RPMI7951 (cell line): ENCODE measurements around the gene BRINP1. TPM values are rescaled to one million over a fixed set of nuclear protein-coding genes. Genes with fewer than 3 reads are reported as not detected.

Experiments
- DNase-seq: peaks from one replicate; pipeline ENCODE4 v3.0.0-alpha.2; 2012; ENCODE audit warnings: low read depth
- total RNA-seq: library from RNA; depleted of rRNA; stranded (reverse); fragments of >200 nt; shearing (Covaris generic); gene quantifications from 2 replicates; pipeline ENCODE4 v1.2.3, GENCODE V29; 2014

BRINP1 gene
- total RNA-seq, 1 experiment from 2014 or later: 0.24 TPM

DNA sequence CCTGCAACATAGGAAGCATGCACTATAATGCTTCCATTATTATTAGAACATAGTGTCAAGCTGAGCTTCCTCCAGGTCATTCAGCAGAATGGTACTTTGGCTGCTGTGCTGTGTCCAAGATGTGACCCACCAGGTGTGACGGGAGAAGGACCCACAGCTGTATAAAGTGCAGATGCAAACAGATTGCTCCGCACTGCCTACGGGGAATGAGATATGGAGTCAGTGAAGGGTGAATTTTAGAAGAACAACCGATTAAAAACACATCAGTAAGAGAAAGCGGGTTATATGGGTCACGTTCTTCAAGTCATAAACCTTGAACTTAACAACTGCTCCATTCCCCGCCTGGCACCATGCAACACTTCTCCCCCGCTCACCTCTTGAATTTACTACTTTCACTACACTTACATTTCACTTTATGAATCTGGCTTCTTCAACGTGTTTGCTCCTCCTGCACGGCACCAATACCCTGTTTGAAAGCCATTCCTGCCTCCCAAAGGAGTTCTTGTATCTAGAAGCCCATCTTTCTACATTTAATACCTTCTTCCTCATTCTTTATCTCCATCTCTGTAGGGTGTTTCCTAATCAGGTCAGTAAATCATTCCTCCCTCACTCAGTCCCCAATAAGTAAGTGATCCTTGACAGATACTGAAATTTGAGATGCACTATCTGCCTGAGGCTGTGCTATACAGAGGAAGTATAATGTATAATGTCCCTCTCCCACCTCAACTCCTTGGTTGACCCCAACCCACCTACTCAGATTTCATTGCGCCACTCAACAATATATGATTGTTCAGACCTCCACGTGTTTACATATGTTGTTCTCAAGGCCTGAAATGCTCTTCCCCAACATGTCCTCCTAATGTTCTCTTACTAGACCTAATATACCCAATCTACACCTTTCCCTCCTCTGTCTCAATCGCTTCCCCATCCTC lies 25.9 kb downstream of the BRINP1 start:
- DNase-seq: no peak

DNA sequence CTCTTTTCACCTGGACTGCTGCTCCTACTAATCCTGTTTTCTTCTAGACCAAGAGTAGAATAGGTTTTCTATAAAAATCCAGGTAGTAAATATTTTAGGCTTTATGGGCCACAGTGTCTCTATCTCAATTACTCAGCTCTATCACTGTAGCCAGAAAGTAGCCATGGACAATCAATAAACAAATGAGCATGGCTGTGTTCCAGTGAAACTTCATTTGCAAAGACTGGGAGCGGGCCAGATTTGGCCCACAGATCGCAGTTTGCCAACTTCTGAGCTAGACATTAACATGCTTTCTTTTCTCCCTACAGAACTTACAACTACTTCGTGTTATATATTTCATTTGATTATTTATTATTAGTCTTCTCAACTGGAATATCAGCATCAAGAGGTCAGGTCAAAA lies 30.2 kb downstream of the BRINP1 start:
- no peak for DNase-seq

DNA sequence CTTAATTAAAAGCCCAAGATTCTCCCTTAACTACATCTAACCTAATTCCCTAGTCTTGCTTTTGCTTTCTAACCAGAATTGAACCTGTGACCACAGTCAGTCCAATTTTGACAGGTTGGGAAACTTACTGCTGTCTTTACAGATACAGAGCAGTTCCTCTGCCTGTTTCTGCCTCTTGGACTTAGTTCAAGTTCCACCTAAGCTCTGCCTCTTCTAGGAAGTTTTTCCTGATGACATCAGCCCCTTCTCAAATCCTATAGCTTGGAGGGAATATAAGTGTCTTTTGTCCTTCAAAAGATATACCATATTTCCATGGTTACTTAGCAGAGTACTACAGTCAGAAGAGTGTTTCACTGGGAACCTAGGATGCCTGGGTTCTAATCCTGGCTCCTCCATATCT lies 31.7 kb downstream of the BRINP1 start:
- DNase-seq: no peak

DNA sequence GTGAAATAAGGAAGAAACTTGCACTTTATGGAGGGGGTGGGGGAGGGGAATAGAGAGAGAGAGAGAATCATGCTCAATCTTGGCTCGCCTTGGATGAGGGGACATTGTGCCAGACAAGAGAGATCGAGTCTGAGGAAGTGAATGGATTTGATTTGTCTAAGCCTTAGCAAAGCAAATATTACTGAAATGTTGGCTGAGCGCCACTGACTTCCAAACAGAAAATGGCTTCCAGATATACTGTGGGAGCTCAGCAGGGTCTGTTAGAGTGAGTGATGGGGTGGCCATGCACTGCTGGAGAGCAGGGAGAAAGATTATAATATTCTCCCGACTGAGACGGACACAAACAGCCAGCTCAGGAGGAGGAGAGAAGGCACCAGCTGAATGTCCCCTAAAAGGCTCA lies 34.5 kb downstream of the BRINP1 start:
- no peak for DNase-seq

DNA sequence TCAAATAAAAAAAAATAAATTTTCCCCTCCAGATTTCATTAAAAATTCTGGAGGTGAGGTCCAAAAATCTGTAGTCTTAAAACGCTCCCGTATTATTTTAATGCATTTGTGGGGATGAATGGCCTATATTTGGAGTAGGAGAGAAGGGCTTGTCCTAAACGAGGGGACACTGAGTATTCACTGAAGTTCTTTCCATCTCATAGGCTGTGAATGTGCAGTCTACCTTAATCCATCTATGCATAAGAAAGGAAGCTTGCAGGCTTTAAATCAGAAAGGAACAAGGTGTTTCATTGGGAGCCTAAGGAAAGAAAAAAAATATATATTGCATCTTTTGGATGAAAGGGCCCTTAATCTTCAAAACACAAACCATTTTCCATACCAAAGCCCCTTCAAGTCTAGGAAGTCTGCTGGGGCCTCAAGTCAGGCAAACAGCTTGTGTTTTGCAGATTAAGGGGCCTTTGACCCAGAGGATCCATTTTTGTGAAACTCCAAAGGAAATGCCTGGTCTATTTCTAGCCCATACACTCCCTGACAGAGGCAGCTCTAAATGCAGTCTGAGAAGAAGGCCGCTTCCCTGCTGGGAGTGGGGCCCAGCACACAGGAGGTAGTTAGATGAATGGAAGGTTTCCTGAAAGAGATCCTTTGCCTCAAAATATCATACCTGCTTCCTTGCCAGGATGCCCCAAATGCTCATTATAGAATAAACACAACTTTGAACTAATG lies 35.6 kb downstream of the BRINP1 start:
- DNase-seq: no peak

DNA sequence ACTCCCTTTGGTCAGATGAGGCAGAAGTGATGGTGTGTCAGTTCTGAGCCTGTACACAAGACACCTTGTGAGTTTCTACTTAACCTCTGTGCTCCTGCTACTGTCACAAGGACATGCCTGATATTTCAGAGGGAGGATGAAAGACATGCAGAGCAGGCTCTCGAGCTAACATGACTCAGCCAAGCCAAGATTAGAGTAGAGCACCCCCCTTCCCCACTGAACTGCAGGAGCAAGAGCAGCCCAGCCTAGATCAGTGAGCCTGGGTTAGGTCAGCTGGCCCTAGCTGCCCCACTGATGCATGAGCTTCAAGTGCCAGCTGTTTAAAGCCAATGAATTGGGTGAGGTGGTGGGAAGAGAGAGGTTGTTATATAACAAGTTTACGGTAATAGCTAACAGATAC lies 36.7 kb downstream of the BRINP1 start:
- no peak for DNase-seq

DNA sequence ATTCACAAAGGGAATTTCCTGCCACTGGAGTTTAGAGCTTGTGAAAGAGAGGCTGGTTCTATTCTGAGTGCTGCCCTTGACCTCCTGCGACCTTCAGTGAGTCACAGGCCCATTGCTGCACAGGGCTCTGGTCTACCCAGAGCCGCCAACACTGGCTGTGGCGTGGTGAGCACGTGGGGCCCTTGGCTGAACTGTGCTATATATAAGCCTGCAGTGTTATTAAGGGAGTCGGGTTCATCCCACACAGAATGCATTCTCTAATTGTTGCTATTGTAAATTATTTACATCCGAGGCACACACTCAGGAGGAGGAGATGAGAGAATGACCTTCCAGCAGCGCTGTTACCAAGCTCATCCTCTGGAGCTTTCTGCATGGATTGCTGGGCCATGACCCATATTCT lies 47.1 kb downstream of the BRINP1 start:
- DNase-seq: peak; percentile 42

DNA sequence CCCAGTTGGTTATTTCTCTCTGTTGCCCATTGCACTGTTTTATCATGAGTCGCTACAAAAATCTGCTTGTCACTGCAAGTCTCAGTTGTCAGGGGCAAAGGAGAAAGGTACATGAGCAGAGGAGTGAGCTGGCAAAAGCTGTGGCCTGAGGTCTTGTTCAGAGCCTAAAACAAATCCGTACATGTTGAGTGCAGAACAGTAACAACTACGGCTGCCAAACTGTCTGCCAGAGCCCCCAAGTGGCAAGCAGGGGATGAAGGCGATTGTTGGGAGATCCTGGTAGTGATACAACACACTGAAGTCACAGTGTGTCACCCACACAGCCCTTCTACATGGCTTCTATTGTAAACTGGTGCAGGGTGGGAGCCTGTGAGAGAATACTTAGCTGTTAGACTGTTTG lies 50.9 kb downstream of the BRINP1 start:
- DNase-seq: no peak

DNA sequence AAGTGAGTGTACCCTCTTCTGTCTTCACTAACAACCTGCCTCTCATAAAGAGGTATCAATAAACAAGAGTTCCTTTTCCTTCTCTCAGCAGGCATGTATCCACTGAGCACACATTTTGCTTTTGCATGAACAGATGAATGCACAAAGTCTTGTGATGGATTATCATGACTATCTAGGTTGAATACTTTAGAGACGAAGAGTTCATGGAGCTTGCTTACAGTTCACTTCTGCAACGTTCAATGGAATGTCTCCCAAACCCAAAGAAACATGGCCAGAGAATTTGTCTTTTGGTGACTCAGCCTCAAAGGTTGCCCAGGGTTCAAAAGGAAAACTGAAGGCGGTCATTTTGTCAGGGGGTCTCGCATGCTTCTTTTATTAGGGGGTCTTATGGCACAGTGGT lies 55.4 kb downstream of the BRINP1 start:
- DNase-seq: no peak

DNA sequence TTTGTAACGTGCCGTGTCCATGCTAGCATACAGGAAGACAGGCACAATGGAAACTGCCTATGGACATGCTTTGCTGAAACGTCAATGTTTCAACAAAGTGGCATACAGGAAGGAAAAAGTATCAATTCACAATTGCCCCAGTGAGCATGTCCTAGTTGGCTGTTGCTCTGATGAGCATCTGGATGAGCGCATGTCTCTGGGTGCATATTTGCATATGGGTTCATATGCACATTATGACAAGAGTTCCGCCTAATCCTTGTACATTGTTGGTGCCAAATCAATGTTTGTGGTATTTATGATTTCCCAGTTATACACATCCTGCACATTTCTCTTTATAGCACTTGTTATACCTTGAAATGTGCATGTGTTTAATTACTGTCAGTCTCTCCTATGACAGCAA lies 58.5 kb downstream of the BRINP1 start:
- DNase-seq: no peak

DNA sequence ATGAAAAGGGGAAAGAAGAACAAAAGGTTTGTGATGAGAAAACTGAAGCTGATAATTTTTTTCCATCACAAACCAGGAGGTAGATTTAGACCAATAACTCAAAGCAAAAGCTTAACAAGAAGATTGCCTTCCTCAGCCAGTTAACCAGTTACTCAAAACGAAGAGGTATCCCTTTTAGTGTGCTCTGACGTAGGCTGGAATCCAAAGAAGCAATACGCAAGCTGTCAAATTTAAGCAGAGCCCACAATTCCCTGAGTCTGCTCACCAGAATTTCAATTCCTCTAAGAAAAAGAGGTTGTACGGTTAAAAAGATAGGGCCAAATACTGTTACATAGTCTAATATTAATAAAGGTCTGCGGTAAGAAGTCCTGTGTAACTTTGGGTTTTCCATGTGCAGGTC lies 61.8 kb downstream of the BRINP1 start:
- DNase-seq: no peak

DNA sequence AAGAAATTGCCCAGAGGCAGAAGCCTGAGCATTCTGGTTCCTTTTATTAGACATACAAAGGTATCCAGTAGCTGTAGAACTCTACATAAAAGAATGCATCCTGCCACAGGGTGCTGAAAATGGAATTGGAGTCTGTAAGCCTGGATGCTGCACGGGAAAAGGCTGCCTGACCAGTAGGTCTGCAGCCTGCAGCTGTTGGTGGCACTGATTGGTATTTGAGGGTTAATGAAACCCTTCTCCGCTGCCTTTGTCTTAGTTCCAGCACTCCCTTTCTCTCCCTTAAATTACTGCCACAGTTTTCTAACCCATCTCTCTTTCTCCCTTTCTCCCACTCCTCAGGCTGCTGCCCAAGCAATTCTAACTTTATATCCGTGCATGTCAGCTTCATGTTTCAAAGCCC lies 64.7 kb downstream of the BRINP1 start:
- no peak for DNase-seq

DNA sequence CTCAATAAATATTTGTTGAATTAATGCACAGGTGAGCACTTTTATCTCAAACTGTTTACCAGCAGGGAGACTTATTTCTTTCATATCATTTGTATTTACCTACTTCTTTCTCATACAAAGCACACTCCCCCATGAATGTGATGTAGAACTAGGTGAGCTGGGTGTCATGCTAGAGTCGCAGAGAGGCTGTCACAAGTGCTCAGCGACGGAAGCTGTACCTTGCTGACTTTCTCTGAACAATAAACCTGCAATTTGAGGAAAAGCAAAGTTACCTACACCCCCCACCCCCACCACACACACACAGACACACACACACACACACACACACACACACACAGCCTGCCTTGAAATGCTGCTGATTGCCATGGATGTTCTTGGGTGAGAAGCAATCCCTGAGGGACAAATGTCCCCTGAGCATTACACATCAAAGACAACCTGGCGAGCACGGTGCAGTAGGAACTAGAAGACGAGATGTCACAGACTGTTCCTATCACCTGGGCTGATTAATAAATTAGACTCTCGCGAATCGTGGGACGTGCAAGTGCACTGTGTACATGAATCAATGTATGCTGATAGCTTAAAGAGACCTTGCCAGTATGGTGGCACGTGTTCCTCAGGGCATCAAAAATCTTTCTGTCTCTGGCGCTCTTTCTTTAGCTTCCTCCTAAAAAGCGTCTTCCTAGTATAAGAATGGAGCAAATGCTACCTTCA lies 66.1 kb downstream of the BRINP1 start:
- no peak for DNase-seq

DNA sequence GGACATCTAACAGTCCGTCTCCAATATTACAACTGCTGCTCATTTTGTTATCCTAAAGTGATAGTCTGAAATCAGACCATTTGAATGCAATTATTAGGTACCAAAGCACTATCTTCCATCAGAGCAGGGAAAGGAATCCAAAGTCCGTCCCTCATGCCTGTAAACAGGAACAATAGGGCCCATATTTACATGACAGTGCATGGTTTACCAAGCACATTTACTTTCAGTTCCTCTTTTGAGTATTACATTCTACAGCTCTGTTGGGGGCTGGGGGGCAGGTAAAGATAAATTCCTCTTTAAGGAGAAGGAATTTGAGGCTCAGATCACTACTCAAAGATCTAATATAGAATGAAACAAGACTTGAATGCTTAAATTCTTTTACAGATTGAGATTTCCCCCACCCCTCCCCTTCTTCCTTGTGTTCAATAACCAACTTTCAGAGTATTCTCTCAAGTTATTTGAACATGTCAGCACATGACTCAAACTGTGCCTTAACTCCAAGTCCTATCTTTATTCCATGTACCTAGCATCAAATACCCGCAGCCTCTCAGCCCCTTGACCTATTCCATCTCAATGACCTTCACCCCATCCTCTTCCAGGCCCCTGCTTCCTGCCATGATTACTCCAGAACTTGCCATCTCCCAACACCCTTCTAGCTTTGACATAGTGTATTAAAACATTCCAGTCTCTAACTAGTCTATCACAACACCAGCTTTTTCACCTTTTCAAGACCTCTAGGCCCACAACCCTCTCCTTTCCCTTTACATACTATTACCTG lies 71.0 kb downstream of the BRINP1 start:
- DNase-seq: no peak

DNA sequence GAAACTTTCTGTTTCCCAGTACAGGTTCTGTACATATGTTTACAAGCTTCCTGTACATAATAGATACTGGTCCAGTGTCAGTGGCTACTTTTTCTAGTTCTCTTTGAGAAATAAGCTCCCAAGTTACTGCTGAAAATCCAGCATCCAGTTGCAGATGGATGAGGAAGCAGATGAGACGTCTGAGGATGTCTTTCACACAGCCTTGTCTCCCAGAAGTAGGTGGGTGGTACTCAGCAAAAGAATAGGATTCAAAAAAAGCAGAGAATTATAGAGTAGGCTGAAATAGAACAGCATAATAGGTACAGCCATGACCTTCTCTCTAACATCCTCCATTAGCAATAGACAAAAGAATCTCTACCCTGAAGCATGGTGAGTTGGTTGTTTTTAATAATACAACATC lies 77.7 kb downstream of the BRINP1 start:
- DNase-seq: no peak

DNA sequence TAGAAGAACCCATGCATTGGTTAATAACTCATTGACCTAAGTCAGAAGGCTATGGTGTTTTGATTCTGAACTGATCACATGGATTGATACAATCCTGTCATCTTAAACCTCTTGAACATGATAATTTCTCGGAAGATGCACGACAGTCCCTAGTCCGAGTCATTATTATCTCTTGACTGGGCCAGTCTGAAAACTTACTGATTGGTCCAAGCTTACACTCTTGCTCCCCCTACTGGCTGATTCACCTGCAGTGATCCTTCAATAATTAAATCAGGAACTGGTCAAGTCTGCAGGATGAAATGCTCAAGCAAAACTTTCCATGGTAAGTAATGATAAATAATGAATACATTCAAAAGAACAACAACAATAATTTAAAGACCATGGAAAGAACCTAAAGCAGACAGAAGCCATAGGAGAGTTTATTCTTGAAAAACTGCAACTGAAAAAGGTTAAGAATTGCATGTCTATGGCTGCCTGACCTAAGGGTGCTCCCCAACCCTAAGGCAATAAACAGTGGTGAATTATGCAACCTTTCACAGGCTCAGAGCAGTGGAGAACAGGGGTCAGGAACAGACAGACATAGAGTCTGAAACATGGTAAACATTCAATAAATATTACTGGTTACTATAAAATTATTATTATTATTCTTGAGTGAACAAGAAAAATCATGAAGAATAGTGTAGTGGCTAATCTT lies 79.3 kb downstream of the BRINP1 start:
- DNase-seq: peak; percentile 46

DNA sequence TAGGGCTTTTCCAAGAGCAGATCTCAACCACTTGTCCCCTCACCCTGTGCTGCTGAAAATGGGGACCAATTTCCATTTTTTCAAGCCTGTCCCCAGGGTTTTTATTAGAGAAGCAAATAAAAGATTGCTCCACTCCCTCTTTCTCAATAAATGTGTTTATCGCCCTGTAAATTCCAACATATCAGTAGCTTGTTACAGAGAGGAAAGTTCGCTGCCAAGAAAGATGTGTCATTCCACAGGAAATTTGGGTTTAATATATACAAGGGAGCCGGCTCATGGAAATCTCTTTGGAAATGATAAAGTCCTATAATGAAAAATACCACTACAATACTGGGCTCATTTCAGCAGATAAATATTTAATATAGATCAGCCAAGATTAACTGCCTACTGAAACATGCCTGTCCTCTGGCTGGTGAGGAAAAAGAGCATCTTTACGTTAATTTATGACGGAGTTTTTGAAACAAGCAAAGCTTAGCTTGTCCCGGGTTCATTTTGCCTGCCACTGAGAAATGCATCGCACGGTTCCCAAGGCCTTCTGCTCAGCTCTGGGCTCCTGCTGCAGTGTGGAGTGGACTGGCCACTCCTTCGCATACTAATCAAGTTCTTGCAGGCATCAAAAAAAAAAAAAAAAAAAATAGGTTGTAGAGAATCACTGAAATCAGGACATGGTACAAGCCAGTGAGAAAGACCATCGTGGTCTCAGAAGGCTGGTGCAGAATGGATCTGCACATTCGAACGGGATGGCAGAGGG lies 84.5 kb downstream of the BRINP1 start:
- no peak for DNase-seq

DNA sequence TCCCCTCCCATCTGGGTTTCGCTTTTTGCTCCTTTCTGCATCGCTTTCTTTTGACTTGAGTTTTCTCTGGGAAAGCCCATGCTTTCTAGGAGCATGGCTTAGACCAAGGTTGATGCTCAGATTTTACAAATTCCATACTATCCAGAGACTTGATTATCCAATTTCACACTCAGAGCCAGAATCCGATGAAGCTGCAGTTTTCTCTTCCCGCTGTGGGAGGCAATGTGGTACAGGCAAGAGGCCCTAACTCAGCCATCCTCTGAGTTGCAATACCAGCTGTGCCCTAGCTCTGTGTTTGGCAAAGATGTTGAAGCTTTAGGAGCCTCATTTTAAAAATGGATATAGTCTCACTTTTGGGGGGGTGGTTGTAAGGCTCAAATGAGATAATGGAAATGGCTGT lies 85.1 kb downstream of the BRINP1 start:
- DNase-seq: peak; percentile 24

DNA sequence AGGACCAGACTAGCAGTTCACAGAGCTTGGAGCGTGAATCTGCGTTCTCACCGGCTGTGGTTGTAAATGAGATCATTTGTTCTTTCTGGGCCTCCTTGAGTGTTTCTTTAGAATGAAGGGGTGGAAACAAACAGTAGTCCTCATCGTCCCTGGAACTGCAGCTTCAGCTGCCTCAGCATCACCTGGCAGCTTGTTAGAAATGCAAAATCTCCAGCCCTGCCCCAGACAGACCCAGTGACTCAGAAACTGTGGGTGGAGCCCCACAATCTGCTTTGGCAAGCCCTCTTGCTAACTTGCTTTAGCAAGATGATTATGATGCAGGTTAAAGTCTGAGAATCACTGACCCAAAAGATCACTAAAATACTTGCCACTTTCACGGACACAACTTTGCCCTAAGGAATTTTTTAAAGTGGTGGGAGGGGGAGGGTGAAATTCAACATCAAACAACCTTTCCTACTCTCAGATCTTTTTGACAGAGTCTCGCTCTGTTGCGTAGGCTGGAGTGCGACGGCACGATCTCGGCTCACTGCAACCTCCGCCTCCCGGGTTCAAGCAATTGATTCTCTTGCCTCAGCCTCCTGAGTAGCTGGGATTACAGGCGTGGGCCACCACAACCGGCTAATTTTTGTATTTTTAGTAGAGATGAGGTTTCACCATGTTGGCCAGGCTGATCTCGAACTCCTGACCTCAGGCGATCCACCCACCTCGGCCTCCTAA lies 86.0 kb downstream of the BRINP1 start:
- peak; percentile 34 for DNase-seq
